Cardiac atrium fibroblast (primary cell): ENCODE results near the gene NPEPL1. TPM values are rescaled to one million over a fixed set of nuclear protein-coding genes. Genes with fewer than 3 reads are reported as not detected.

ENCODE experiments used
- total RNA-seq: library from RNA; depleted of rRNA; stranded (reverse); fragments of >200 nt; gene quantifications from 2 replicates; pipeline ENCODE4 v1.2.3, GENCODE V29; 2015

The NPEPL1 gene, protein sequence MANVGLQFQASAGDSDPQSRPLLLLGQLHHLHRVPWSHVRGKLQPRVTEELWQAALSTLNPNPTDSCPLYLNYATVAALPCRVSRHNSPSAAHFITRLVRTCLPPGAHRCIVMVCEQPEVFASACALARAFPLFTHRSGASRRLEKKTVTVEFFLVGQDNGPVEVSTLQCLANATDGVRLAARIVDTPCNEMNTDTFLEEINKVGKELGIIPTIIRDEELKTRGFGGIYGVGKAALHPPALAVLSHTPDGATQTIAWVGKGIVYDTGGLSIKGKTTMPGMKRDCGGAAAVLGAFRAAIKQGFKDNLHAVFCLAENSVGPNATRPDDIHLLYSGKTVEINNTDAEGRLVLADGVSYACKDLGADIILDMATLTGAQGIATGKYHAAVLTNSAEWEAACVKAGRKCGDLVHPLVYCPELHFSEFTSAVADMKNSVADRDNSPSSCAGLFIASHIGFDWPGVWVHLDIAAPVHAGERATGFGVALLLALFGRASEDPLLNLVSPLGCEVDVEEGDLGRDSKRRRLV
- total RNA-seq, result 21.1 and 23.3 TPM in 2 replicates

DNA sequence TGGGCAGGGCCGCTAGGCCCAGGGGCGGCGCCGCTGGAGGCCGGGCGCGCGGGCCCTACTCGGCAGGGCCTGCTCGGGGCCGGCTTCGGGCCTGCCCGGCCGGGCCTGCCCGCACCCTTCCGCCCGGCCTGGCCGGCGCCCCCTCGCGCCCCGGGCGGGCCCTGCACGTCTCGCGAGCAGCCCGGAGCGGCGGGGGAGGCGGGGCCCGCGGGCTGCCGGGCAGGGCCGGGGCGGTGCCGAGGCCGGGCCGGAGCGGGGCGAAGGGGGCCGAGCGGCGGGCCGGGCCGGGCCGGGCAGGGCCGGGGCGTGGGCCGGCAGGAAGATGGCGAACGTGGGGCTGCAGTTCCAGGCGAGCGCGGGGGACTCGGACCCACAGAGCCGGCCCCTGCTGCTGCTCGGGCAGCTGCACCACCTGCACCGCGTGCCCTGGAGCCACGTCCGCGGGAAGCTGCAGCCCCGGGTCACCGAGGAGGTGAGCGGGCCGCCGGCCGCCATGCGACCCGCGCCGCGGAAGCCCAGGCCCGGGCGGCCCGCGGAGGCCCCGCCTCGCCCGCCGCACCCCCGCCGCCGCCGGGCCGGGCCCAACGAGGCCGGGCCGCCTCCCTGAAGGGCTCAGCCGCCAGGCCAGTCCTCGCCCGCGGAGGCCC is at the start of gene NPEPL1:
NPEPL1 (plus strand) TSS at position 222 of the 647 bp plus-strand sequence; CDS start at position 323, 101 bp downstream.

DNA sequence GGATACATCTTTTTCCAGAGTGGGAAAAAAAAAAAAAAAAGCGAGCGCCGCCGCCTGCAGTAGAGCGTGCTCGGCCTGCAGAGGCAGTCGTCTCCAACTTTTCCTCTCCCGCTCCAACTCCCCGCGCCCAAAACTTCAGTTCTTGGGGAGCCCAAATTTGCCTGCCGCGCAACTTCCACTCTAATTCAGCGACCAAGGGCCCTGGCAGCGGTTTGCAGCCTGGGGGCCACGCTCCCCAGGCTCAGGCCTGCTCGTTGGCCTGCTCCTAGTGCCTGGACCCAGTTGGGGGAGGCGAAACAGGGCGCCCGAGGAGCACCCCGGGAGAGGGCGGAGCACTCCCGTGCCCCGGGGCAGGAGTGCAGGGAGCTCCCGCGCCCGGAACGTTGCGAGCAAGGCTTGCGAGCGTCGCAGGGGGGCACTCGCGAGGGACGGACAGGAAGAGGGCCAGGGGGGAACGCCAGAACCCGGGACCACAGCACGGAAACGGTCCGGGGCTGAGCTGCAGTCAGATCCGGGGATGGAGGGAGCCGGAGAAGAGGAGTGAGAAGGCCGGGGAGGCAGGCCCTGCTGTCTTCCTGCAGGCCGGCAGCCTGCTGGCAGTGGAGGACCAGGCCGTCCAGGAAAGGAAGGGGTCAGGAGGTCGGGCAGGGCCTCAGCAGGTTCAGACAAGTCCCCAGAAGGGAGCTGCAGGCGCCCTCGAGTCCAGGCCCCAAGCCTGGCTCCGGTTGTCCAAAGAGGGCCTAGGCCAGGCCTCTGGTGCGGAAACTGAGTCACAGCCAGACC is 41.6 kb upstream of the NPEPL1 start, which contains the start of gene STX16:
STX16 (plus strand) TSS at position 508 of the 783 bp plus-strand sequence. CDS start 724 bp downstream, outside the sequence.

Other genes starting within 250 kb of the NPEPL1 start
- gene APCDD1L, start 177.4 kb upstream of the NPEPL1 start, total RNA-seq, result 7.0 and 7.9 TPM in 2 replicates
- gene STX16, start 41.5 kb upstream of the NPEPL1 start, total RNA-seq, result 21.2 and 24.2 TPM in 2 replicates
- 0.32 and 0.36 TPM in 2 replicates for gene GNAS-AS1, start 158.1 kb downstream of the NPEPL1 start, total RNA-seq
- 579 and 635 TPM in 2 replicates for gene GNAS, start 159.9 kb downstream of the NPEPL1 start, total RNA-seq